ENCODE data around the gene AATK. TPM values are rescaled to one million over a fixed set of nuclear protein-coding genes. Genes with fewer than 3 reads are reported as not detected.

The AATK gene
- total and polyA plus RNA-seq, 2 of the 13 experiments (the other 11 are each of a cell fraction or from before 2014, with no cell fraction given): 2.9 to 8.4 TPM

DNA sequence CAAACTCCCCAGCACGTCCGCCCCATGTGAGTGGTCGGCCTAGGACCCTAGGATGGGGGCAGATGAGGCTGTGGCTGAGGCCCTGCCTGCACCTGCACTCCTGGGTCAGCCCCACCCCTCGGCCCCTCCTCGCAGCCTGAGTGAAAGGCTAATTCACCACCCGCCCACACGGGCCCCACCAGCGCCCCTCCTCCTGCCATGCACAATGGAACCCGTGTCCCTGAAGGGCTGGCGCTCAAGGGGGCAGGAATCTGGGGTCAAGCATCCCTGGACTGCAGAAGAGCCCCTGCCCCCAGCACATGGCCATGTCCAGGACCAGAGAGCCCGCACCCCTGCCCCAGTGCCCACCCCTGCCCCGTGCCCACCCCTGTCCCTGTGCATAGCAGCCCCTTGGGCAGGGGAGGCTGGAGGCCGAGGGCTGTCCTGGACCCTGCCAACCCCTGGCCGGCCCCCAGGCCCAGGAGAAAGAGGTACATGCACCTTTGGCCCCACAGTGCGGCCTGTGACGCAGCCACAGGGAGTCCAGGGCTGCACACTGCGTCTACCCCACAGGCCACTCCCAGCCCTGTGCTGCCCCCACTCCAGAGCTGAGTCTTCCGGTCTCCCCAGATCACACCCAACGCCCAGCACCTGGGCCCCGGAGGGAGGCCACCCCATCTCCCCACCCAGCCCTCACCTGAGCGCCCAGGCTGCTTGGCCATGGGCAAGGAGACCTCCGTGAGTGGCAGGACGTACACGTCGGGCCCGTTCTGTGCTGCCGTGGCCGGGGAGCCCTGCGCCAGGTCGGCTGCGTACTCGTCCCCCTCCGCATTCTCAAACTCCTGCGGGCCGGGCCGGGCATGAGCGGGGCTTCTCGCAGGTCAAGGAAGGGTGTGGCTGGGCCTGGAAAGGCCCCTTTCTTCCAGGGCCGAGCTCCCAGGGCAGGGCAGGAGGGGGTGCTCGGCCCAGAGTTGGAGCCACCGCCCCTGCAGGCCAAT is 35.3 kb downstream of the AATK start (continued):
- TF ChIP-seq, protein P1, sequence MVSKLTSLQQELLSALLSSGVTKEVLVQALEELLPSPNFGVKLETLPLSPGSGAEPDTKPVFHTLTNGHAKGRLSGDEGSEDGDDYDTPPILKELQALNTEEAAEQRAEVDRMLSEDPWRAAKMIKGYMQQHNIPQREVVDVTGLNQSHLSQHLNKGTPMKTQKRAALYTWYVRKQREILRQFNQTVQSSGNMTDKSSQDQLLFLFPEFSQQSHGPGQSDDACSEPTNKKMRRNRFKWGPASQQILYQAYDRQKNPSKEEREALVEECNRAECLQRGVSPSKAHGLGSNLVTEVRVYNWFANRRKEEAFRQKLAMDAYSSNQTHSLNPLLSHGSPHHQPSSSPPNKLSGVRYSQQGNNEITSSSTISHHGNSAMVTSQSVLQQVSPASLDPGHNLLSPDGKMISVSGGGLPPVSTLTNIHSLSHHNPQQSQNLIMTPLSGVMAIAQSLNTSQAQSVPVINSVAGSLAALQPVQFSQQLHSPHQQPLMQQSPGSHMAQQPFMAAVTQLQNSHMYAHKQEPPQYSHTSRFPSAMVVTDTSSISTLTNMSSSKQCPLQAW (CRISPR knock-in tag; IDR thresholded peaks at IDR 0.05): no peak
- TF ChIP-seq CCAR2 (optimal IDR thresholded peaks at IDR 0.05; ENCODE audit: low read depth, low read length): no peak
- no peak for TF ChIP-seq FOXA1 (IDR thresholded peaks at IDR 0.05)
- no peak for TF ChIP-seq FOXA1 (CRISPR knock-in tag; IDR thresholded peaks at IDR 0.05)
- TF ChIP-seq TSC22D2 (CRISPR knock-in tag; IDR thresholded peaks at IDR 0.05; ENCODE audit: borderline replicate concordance): no peak
- TF ChIP-seq ZFYVE20 (CRISPR knock-in tag; IDR thresholded peaks at IDR 0.05; ENCODE audit: borderline replicate concordance, low read depth): no peak
- TF ChIP-seq, protein P2, sequence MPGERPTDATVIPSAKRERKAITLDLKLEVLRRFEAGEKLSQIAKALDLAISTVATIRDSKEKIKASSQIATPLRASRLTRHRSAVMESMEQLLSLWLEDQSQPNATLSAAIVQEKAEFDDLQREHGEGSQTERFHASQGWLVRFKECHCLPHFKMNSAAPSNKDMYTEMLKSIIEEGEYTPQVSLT (CRISPR knock-in tag; IDR thresholded peaks at IDR 0.05; ENCODE audit: borderline replicate concordance, low read depth): no peak
- TF ChIP-seq, protein P3, sequence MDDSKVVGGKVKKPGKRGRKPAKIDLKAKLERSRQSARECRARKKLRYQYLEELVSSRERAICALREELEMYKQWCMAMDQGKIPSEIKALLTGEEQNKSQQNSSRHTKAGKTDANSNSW (CRISPR knock-in tag; IDR thresholded peaks at IDR 0.05; ENCODE audit: borderline replicate concordance): no peak
- no peak for TF ChIP-seq CBX1 (IDR thresholded peaks at IDR 0.05; ENCODE audit: low read depth)
- TF ChIP-seq ZNF543 (CRISPR knock-in tag; IDR thresholded peaks at IDR 0.05): no peak
- TF ChIP-seq SATB2 (CRISPR knock-in tag; IDR thresholded peaks at IDR 0.05): no peak
- TF ChIP-seq, protein P4, sequence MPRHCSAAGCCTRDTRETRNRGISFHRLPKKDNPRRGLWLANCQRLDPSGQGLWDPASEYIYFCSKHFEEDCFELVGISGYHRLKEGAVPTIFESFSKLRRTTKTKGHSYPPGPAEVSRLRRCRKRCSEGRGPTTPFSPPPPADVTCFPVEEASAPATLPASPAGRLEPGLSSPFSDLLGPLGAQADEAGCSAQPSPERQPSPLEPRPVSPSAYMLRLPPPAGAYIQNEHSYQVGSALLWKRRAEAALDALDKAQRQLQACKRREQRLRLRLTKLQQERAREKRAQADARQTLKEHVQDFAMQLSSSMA (CRISPR knock-in tag; IDR thresholded peaks at IDR 0.05): no peak
- TF ChIP-seq, protein P5, sequence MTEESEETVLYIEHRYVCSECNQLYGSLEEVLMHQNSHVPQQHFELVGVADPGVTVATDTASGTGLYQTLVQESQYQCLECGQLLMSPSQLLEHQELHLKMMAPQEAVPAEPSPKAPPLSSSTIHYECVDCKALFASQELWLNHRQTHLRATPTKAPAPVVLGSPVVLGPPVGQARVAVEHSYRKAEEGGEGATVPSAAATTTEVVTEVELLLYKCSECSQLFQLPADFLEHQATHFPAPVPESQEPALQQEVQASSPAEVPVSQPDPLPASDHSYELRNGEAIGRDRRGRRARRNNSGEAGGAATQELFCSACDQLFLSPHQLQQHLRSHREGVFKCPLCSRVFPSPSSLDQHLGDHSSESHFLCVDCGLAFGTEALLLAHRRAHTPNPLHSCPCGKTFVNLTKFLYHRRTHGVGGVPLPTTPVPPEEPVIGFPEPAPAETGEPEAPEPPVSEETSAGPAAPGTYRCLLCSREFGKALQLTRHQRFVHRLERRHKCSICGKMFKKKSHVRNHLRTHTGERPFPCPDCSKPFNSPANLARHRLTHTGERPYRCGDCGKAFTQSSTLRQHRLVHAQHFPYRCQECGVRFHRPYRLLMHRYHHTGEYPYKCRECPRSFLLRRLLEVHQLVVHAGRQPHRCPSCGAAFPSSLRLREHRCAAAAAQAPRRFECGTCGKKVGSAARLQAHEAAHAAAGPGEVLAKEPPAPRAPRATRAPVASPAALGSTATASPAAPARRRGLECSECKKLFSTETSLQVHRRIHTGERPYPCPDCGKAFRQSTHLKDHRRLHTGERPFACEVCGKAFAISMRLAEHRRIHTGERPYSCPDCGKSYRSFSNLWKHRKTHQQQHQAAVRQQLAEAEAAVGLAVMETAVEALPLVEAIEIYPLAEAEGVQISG (CRISPR knock-in tag; IDR thresholded peaks at IDR 0.05): peak; percentile 4; the same call in 1 of the 2 replicates
- TF ChIP-seq FOXK2 (IDR thresholded peaks at IDR 0.05): no peak
- TF ChIP-seq, protein P6, sequence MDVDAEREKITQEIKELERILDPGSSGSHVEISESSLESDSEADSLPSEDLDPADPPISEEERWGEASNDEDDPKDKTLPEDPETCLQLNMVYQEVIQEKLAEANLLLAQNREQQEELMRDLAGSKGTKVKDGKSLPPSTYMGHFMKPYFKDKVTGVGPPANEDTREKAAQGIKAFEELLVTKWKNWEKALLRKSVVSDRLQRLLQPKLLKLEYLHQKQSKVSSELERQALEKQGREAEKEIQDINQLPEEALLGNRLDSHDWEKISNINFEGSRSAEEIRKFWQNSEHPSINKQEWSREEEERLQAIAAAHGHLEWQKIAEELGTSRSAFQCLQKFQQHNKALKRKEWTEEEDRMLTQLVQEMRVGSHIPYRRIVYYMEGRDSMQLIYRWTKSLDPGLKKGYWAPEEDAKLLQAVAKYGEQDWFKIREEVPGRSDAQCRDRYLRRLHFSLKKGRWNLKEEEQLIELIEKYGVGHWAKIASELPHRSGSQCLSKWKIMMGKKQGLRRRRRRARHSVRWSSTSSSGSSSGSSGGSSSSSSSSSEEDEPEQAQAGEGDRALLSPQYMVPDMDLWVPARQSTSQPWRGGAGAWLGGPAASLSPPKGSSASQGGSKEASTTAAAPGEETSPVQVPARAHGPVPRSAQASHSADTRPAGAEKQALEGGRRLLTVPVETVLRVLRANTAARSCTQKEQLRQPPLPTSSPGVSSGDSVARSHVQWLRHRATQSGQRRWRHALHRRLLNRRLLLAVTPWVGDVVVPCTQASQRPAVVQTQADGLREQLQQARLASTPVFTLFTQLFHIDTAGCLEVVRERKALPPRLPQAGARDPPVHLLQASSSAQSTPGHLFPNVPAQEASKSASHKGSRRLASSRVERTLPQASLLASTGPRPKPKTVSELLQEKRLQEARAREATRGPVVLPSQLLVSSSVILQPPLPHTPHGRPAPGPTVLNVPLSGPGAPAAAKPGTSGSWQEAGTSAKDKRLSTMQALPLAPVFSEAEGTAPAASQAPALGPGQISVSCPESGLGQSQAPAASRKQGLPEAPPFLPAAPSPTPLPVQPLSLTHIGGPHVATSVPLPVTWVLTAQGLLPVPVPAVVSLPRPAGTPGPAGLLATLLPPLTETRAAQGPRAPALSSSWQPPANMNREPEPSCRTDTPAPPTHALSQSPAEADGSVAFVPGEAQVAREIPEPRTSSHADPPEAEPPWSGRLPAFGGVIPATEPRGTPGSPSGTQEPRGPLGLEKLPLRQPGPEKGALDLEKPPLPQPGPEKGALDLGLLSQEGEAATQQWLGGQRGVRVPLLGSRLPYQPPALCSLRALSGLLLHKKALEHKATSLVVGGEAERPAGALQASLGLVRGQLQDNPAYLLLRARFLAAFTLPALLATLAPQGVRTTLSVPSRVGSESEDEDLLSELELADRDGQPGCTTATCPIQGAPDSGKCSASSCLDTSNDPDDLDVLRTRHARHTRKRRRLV (CRISPR knock-in tag; IDR thresholded peaks at IDR 0.05): no peak

Data from HepG2 (cell line).